Spleen (tissue), 7 donors: ENCODE measurements around the gene PHTF2.

Experiments used
- POLR2A ChIP-seq, 3 donors: fragments of 450-650 bp; IDR thresholded peaks; one replicate each; pipeline ENCODE4 v1.5.1; 2017; ENCODE audit warnings: antibody characterized with exemption in 3 of 3, mild to moderate bottlenecking in 1 of 3
- POLR2AphosphoS5 ChIP-seq, 3 donors: sonication (generic); formaldehyde crosslinking; IDR thresholded peaks; one replicate each; pipeline ENCODE4 v1.5.1; 2017; ENCODE audit warnings: antibody characterized with exemption in 3 of 3
- TF ChIP-seq, protein P1 (sequence below), 11 experiments: fragments of 200-600 bp in 7 of 11; fragments of 450-650 bp in 4 of 11; sonication (generic) in 4 of 11; IDR thresholded peaks in 8 of 11; conservative IDR thresholded peaks in 3 of 11; 1 replicate in 7 of 11; 2 replicates in 4 of 11; pipeline versions ENCODE4 v1.4.0 to v1.8.0; 2016 to 2021; ENCODE audit warnings: antibody characterized with exemption in 11 of 11, inconsistent platforms in 4 of 11, mild to moderate bottlenecking in 1 of 11
- donor health status: DM: no; HTN: no; CAD: no; lungs with moderate emphysema.
- donor health status: DM: no; HTN: no; CAD: no.
- donor health status: DM: no; HTN: no; CAD: no.

DNA sequence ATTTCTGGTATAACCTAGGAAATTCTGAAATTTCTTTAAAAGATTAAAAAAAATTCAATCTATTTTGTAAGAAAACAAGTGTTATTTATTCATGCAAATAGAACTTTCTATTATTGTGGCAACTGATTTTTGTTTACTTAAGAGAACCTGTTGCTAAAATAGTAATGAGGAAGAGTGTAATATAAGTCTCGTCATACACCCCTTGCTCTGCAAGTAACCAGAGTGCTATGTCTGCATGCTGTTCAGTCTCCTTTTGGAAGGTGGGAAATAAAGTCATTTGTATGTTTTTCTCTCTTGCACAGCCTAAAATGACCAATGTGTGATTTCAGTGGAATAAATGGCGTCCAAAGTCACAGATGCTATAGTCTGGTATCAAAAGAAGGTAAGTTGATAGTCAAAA, 41.3 kb downstream of the PHTF2 start:
- TF ChIP-seq, protein P1, sequence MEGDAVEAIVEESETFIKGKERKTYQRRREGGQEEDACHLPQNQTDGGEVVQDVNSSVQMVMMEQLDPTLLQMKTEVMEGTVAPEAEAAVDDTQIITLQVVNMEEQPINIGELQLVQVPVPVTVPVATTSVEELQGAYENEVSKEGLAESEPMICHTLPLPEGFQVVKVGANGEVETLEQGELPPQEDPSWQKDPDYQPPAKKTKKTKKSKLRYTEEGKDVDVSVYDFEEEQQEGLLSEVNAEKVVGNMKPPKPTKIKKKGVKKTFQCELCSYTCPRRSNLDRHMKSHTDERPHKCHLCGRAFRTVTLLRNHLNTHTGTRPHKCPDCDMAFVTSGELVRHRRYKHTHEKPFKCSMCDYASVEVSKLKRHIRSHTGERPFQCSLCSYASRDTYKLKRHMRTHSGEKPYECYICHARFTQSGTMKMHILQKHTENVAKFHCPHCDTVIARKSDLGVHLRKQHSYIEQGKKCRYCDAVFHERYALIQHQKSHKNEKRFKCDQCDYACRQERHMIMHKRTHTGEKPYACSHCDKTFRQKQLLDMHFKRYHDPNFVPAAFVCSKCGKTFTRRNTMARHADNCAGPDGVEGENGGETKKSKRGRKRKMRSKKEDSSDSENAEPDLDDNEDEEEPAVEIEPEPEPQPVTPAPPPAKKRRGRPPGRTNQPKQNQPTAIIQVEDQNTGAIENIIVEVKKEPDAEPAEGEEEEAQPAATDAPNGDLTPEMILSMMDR (IDR thresholded peaks at IDR 0.05 in 8 of 11, conservative IDR thresholded peaks at IDR 0.05 in 3 of 11), result no peak
- TF ChIP-seq POLR2AphosphoS5 (IDR thresholded peaks at IDR 0.05), result no peak
- no peak for TF ChIP-seq POLR2A (IDR thresholded peaks at IDR 0.05)
